ENCODE measurements around the gene TNFRSF19. TPM values are rescaled to one million over a fixed set of nuclear protein-coding genes. Genes with fewer than 3 reads are reported as not detected.

TNFRSF19 gene
- total RNA-seq, 4 donors from 2014 or later: 5.2 to 9.5 (median 7.2) TPM

GRCh38 chr13:23599083-23599925 is 29.1 kb downstream of the TNFRSF19 start:
- 73 to 83% methylated on average over 3 of the region's 3 CpGs for WGBS, 2 donors
- DNase-seq: no peak
- no peaks in the 10 kb centered on the region for H3K4me1 ChIP-seq
- no peaks in the 10 kb centered on the region for H3K9me3 ChIP-seq
- peaks cover 0 to 10% (median 0%) of the 10 kb centered on the region in 3 donors for H3K36me3 ChIP-seq
- no peak overlapping the region for H3K4me3 ChIP-seq
- no peak for TF ChIP-seq POLR2A (IDR thresholded peaks at IDR 0.05)
- intact Hi-C loops (cut with DNase I): no loop called here
- no peaks in the 10 kb centered on the region for H3K27me3 ChIP-seq
- no peak overlapping the region for H3K27ac ChIP-seq

- 73 to 75% methylated on average over 3 of the region's 3 CpGs for WGBS, 2 donors
- Histone ChIP-seq H3K27me3 (no peaks in the 10 kb centered on the region), H3K9me3 (no peaks in the 10 kb centered on the region), H3K4me3 (no peak overlapping the region), H3K4me1 (no peaks in the 10 kb centered on the region), H3K27ac (no peak overlapping the region), H3K36me3 (peaks cover 0 to 2% (median 0%) of the 10 kb centered on the region in 3 donors)
- intact Hi-C loops (cut with DNase I): no loop called here
- no peak for TF ChIP-seq CTCF (IDR thresholded peaks at IDR 0.05)
- no peak for TF ChIP-seq POLR2A (IDR thresholded peaks at IDR 0.05)
- no peak for DNase-seq
These were observed 29.9 kb downstream of the TNFRSF19 start for GRCh38 chr13:23600100-23600499.

GRCh38 chr13:23600534-23600933 is 30.3 kb downstream of the TNFRSF19 start:
- H3K4me1 ChIP-seq: no peaks in the 10 kb centered on the region
- no peaks in the 10 kb centered on the region for H3K9me3 ChIP-seq
- no peak overlapping the region for H3K4me3 ChIP-seq
- no peaks in the 10 kb centered on the region for H3K36me3 ChIP-seq
- no peak overlapping the region for H3K27ac ChIP-seq
- H3K27me3 ChIP-seq: no peaks in the 10 kb centered on the region
- TF ChIP-seq CTCF (IDR thresholded peaks at IDR 0.05): no peak
- no peak for TF ChIP-seq POLR2A (IDR thresholded peaks at IDR 0.05)
- no peak for DNase-seq
- intact Hi-C loops (cut with DNase I): no loop called here

- WGBS, 2 donors: 69 to 78% methylated on average over 3 of the region's 3 CpGs
- no peak for DNase-seq
- Histone ChIP-seq H3K36me3 (no peaks in the 10 kb centered on the region), H3K27ac (no peak overlapping the region), H3K27me3 (no peaks in the 10 kb centered on the region), H3K9me3 (no peaks in the 10 kb centered on the region), H3K4me3 (no peak overlapping the region), H3K4me1 (peaks cover 16 to 32% (median 26%) of the 10 kb centered on the region in 3 donors)
- TF ChIP-seq POLR2A (IDR thresholded peaks at IDR 0.05): no peak
- no peak for TF ChIP-seq CTCF (IDR thresholded peaks at IDR 0.05)
- intact Hi-C loops (cut with DNase I): no loop called here
These were observed 35.6 kb downstream of the TNFRSF19 start for GRCh38 chr13:23605831-23606230.

- H3K4me1 ChIP-seq: peaks cover 16 to 42% (median 32%) of the 10 kb centered on the region in 3 donors
- H3K4me3 ChIP-seq: no peak overlapping the region
- no peaks in the 10 kb centered on the region for H3K9me3 ChIP-seq
- WGBS, 2 donors: 41 to 68% methylated on average over 3 of the region's 3 CpGs
- H3K36me3 ChIP-seq: no peaks in the 10 kb centered on the region
- H3K27me3 ChIP-seq: no peaks in the 10 kb centered on the region
- TF ChIP-seq CTCF (IDR thresholded peaks at IDR 0.05): no peak
- H3K27ac ChIP-seq: peak overlapping the region in 3 of 4 donors; percentile 75 to 81 (median 76)
- intact Hi-C loops (cut with DNase I): no loop called here
- DNase-seq: no peak
These were observed 37.9 kb downstream of the TNFRSF19 start for GRCh38 chr13:23608138-23608537.
